ENCODE data around the gene PLCB1.
"Not testable (repeated sequence)": the region's sequence is repeated elsewhere in the genome, so short reads cannot be mapped to it uniquely, and the experiment has no call there.

PLCB1 gene

GRCh38 chr20:8583566-8584043, 451.5 kb downstream of the PLCB1 start:
- no peak for DNase-seq (ENCODE audit: low spot score)

GRCh38 chr20:8587251-8587650, 455.2 kb downstream of the PLCB1 start:
- DNase-seq (ENCODE audit: low spot score): no peak

DNA sequence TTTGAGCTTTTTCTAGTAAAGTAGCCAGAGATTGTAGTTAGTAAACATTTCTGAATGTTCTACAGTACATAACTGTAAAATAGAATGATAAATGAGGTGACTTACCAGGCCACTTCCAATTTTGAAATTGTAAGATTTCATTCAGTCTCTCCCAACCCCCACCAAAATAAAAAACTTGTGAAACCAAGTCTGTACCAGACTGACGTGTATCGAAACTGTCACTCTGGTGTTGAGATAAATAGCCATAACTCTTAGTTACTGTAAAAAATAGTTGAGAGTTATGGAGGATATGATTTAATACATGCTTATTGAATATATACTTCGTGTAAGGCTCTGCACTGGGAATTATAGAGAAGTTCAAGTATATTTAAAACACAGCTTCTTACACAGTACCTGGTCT, 455.7 kb downstream of the PLCB1 start:
- no peak for DNase-seq (ENCODE audit: low spot score)

GRCh38 chr20:8589956-8590355, 457.9 kb downstream of the PLCB1 start:
- DNase-seq (ENCODE audit: low spot score): no peak

GRCh38 chr20:8600910-8601541, 469.0 kb downstream of the PLCB1 start:
- not testable (repeated sequence) for DNase-seq (ENCODE audit: low spot score)

DNA sequence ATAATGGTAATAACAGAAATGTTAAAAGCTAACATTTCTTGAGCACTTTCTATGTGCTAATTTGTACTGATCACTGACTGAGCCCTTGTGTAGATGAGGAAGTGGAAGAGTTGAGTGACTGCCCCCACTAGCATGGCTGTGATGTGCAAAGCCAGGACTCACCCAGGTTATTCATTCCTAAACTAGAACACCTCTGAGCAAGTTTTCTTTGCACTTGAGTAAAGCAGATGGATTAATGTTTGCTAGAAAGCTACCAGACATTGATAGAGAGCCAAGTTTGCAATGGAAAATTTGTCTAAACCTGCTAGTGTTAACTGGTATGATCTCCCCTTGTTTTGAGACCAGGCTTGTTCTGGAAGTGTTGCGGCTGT, 469.5 kb downstream of the PLCB1 start:
- DNase-seq (ENCODE audit: low spot score): no peak

DNA sequence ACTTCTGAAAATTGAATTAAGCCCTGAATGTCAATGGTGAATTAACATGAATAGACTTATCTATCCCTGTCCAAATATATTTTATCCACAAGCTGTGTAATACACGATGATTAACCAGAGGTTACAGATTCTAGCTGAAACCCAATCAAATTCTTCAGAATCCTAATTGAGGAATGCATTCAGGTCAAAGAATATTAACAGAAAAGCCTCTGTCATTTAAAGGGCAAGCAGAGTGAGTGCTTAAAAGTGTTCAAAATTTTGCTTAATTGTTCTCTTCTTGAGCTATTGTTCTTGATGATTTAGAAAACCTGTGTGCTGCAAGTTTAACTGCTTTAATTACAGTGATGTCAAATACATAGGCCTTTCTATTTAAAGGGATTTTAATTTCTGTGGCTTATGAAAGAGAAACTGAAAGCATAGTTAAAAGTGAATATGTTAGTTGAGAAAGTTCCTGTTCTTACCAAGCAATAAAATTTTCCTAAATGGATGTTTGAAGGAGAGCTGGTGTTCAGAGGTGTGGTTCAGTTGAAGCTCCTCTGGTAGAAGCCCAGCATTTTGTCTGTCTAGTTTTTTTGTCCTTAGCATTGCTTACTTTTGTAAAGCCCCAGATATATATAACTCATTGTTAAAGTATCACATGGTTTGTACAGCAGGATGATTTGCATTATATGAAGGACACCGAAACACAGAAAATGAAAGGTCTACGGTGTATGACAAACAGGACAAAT, 470.5 kb downstream of the PLCB1 start:
- no peak for DNase-seq (ENCODE audit: low spot score)

DNA sequence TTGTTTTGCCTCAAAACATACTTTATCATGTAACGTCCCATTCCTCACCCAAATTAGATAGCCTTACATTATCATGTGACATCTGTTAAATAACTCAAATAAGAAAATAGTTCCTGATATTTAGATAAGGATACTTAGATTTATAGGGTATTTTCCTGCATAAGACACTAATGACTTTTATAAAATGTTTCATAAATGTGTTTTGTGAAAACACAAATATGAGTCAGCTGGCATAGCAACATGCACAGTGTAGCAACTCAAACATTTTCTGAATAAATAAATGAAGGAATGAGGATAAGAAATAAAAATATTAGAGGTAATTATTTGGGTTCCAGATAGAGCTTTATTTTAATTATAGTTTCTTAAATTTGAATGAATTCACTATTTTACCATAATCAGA, 476.4 kb downstream of the PLCB1 start:
- no peak for DNase-seq (ENCODE audit: low spot score)

DNA sequence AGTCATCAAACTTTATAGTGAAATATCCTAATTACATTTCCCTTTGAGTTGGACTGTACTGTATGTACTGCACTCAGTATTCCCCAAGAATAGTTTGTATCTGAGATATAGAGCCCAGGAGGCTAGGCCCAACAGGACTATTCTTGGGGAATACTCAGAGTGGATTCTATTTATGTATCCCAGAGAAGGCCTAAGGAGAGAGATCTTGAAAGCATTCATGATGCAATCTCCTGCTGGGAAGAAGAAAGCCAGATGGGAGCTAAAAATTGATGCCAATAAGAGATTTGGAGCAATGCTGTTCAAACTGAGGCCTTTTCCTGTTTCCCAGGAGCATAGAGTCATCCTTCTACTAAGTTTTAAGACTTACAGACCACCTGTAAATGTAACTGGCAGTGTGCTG, 484.7 kb downstream of the PLCB1 start:
- DNase-seq (ENCODE audit: low spot score): peak; percentile 40

- no peak for DNase-seq (ENCODE audit: low spot score)
These were observed 488.9 kb downstream of the PLCB1 start for GRCh38 chr20:8621001-8621400.

DNA sequence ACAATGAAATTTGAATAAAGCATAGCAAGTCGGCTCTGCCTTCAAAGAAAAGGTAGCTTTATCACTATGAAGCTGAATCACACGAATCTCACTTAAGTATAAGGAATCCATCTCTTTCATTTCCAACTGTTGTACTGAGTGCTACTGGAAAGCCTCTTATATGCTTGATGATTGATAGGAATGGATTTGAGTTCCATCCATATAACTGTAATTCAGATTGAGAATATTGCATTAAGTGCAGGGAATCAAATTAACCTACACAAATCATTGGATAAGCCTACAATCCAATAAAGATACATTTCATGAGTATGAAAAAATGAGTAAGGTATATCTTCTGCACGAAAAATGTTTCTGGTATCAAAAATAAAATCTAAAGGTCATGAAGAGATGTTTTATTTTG, 492.0 kb downstream of the PLCB1 start:
- DNase-seq (ENCODE audit: low spot score): peak; percentile 97

DNA sequence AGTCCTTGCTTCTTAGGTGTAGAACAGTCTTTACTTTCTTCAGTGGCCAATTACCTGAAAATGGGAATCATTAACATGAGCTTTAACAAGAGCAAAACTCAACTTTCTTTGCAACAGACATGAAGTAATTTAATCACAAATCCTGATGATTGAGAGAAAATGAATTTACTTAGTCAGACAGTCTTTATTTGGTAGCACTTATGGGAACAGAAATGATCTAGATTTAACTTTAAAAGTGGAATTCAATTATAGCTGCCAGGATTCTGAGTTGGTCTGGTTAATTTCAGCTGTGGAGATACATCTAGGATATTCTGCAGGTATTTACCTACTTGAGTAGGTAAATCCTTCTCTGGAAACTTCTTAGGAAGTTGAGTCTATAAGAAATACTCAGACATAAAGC, 492.6 kb downstream of the PLCB1 start:
- peak; percentile 98 for DNase-seq (ENCODE audit: low spot score)

DNA sequence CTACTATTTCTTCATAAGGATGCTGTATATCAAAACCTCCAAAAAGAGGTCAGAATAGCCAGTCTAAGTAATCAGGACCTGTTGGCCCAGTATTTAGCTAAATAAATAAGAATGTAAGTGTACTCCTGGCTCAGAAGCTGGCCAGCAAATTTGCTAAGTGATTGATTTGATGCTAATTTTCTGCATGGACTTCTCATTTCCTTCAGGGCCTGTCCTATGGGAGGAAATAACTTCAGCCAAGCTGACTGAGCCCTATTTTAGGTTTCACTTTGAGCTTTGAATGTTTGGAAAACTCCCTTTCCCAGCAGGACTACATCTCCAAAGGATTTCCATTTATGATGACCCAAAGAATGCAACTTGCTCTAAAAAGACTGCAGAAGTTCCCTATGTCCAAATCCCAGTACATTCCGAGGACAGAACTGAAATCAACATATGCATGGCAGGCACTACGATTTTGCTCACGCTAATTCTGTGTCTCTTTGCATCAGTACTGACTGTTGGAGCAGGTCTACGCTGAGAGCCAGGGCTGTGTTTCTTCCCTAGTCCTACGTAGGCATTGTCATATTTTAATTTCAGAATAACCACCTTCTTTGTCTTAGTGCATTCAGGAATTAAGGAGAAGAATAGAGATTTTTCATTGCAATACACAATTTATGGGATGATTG, 495.4 kb downstream of the PLCB1 start:
- DNase-seq (ENCODE audit: low spot score): no peak

DNA sequence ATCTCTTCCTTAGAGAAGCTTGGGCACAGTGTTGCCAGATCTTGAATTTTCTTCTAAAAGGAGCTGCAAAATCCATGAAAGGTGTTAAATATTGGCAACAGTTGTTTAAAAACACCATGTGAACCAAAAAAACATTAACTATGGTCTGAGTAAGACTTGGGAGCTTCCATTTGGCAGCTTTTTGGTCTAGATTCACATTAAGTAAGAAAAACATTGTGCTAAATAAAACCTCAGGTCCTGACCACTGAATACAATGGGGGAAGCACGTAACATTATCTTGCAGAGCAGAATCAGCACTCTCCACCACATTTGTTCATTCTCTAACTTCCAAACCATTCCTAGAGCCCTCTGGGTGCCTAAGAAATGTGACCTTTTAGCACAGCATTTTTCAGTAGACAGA, 499.2 kb downstream of the PLCB1 start:
- DNase-seq (ENCODE audit: low spot score): no peak

- no peak for DNase-seq (ENCODE audit: low spot score)
These were observed 501.3 kb downstream of the PLCB1 start for GRCh38 chr20:8633366-8633765.

- DNase-seq (ENCODE audit: low spot score): no peak
These were observed 503.0 kb downstream of the PLCB1 start for GRCh38 chr20:8635048-8635572.

DNA sequence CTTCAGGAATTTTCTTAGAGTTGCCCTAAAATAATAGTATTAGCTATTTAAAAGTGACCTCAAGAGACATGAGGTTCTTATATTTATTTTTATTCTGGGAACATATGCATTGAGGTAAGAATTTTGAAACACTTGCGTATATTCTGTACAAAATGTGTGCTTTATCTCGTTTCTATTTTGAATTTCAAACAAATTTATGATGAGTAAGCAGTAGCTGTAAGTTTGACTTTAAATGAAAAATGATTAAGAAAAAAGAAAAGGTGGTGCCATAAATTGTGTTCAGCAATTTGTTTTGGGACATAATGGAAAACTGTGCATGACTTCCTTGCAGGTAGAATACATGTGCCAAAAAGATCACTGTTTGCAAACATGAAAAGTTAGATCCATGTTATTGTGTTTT, 503.8 kb downstream of the PLCB1 start:
- DNase-seq (ENCODE audit: low spot score): no peak

- peak; percentile 43 for DNase-seq (ENCODE audit: low spot score)
These were observed 507.2 kb downstream of the PLCB1 start for GRCh38 chr20:8639112-8639778.

GRCh38 chr20:8640461-8640860, 508.4 kb downstream of the PLCB1 start:
- DNase-seq (ENCODE audit: low spot score): no peak

- DNase-seq (ENCODE audit: low spot score): no peak
These were observed 510.2 kb downstream of the PLCB1 start for GRCh38 chr20:8642247-8642646.

GRCh38 chr20:8644468-8644867, 512.4 kb downstream of the PLCB1 start:
- not testable (repeated sequence) for DNase-seq (ENCODE audit: low spot score)

DNA sequence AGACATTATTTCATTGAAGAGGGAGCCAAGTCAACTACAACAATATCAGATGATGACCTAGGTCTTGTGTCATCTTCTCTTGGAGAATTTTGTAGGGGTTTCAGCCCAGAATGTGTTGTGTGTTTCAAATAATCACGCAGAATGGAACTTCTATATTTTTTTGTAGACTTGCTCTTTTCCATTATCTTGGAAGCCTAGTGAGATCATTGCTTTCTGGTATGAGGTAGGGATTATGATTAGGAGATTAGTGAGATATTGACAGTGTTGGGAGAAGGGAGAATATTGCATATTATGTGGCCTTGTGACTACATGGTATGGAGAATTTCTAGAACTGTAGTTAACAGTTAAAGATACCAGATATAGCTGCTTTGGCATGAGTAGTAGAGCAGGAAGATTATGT, 513.3 kb downstream of the PLCB1 start:
- DNase-seq (ENCODE audit: low spot score): peak; percentile 47

Measured in SK-N-DZ (cell line).